ENCODE measurements around the gene GCKR.
"Not testable (repeated sequence)": the region's sequence is repeated elsewhere in the genome, so short reads cannot be mapped to it uniquely, and the experiment has no call there.

The GCKR gene

GRCh38 chr2:27509326-27509725 lies 12.7 kb downstream of the GCKR start:
- DNase-seq: no peak

GRCh38 chr2:27518113-27518781 lies 21.6 kb downstream of the GCKR start:
- DNase-seq: no peak

GRCh38 chr2:27518782-27519113 lies 22.1 kb downstream of the GCKR start:
- DNase-seq: no peak

GRCh38 chr2:27520316-27520715 lies 23.7 kb downstream of the GCKR start:
- no peak for DNase-seq

- DNase-seq: no peak
Measured at GRCh38 chr2:27522400-27522945, 25.8 kb downstream of the GCKR start.

- no peak for DNase-seq
Measured at GRCh38 chr2:27527182-27527581, 30.5 kb downstream of the GCKR start.

- no peak for DNase-seq
Measured at GRCh38 chr2:27531983-27532382, 35.3 kb downstream of the GCKR start.

GRCh38 chr2:27537287-27537686 lies 40.6 kb downstream of the GCKR start:
- DNase-seq: no peak

GRCh38 chr2:27538839-27539450 lies 42.3 kb downstream of the GCKR start:
- not testable (repeated sequence) for DNase-seq

- not testable (repeated sequence) for DNase-seq
Measured at GRCh38 chr2:27539649-27540048, 43.0 kb downstream of the GCKR start.

- no peak for DNase-seq
Measured at GRCh38 chr2:27544143-27544821, 47.6 kb downstream of the GCKR start.

GRCh38 chr2:27545348-27546141 lies 48.9 kb downstream of the GCKR start:
- no peak for DNase-seq

GRCh38 chr2:27549303-27549702 lies 52.7 kb downstream of the GCKR start:
- no peak for DNase-seq

GRCh38 chr2:27551514-27551913 lies 54.9 kb downstream of the GCKR start:
- no peak for DNase-seq

- DNase-seq: no peak
Measured at GRCh38 chr2:27552941-27553340, 56.3 kb downstream of the GCKR start.

GRCh38 chr2:27554451-27554850 lies 57.8 kb downstream of the GCKR start:
- DNase-seq: not testable (repeated sequence)

- DNase-seq: no peak
Measured at GRCh38 chr2:27559228-27559627, 62.6 kb downstream of the GCKR start.

GRCh38 chr2:27561060-27561459 lies 64.4 kb downstream of the GCKR start:
- no peak for DNase-seq

- no peak for DNase-seq
Measured at GRCh38 chr2:27566628-27567027, 70.0 kb downstream of the GCKR start.

- DNase-seq: no peak
Measured at GRCh38 chr2:27569398-27569797, 72.8 kb downstream of the GCKR start.

GRCh38 chr2:27571197-27571596 lies 74.6 kb downstream of the GCKR start:
- DNase-seq: no peak

- no peak for DNase-seq
Measured at GRCh38 chr2:27571681-27572080, 75.0 kb downstream of the GCKR start.

- DNase-seq: no peak
Measured at GRCh38 chr2:27572439-27572838, 75.8 kb downstream of the GCKR start.
